GM12875 (cell line): Measurements from ENCODE around the gene PLSCR2.
"Not testable (repeated sequence)": the region's sequence is repeated elsewhere in the genome, so short reads cannot be mapped to it uniquely, and the experiment has no call there.

Source experiments
- H3K4me3 ChIP-seq: one replicate; pipeline ENCODE4 v1.5.1; 2011; ENCODE audit warnings: low read depth, low read length, control low read depth
- CTCF ChIP-seq: IDR thresholded peaks from 2 replicates; pipeline ENCODE4 v1.5.1; 2011; ENCODE audit warnings: low read depth, mild to moderate bottlenecking, control low read depth, inconsistent platforms, low read length, moderate library complexity, borderline replicate concordance; ENCODE audit not compliant: insufficient read depth

PLSCR2 gene

GRCh38 chr3:146432066-146432465 is 37.3 kb downstream of the PLSCR2 start:
- H3K4me3 ChIP-seq, result no peak overlapping the region
- no peak for TF ChIP-seq CTCF

GRCh38 chr3:146431240-146431639 is 38.1 kb downstream of the PLSCR2 start:
- TF ChIP-seq CTCF, result no peak
- no peak overlapping the region for H3K4me3 ChIP-seq

- no peak overlapping the region for H3K4me3 ChIP-seq
- no peak for TF ChIP-seq CTCF
Measured at GRCh38 chr3:146425341-146425740, 44.0 kb downstream of the PLSCR2 start.

GRCh38 chr3:146421819-146422759 is 47.3 kb downstream of the PLSCR2 start:
- TF ChIP-seq CTCF, result no peak
- H3K4me3 ChIP-seq, result no peak overlapping the region

GRCh38 chr3:146416366-146416765 is 53.0 kb downstream of the PLSCR2 start:
- no peak for TF ChIP-seq CTCF

GRCh38 chr3:146414010-146414409 is 55.4 kb downstream of the PLSCR2 start:
- no peak overlapping the region for H3K4me3 ChIP-seq
- no peak for TF ChIP-seq CTCF

More at GRCh38 chr3:146416366-146416765, 53.0 kb downstream of the PLSCR2 start:
- H3K4me3 ChIP-seq, result no peak overlapping the region

- H3K4me3 ChIP-seq, result not testable (repeated sequence)
Measured at GRCh38 chr3:146412711-146413110, 56.6 kb downstream of the PLSCR2 start.

- TF ChIP-seq CTCF, result no peak
- H3K4me3 ChIP-seq, result no peak overlapping the region
Measured at GRCh38 chr3:146407956-146408355, 61.4 kb downstream of the PLSCR2 start.
